HG02642 (cell line): Measurements from ENCODE around the gene GAREM1.
A peak's percentile ranks its signal among the peaks of the same experiment; 100 is the strongest.
"Not testable (repeated sequence)": the region's sequence is repeated elsewhere in the genome, so short reads cannot be mapped to it uniquely, and the experiment has no call there.

Experiments used
- ATAC-seq: cut with Tn5 transposase; IDR thresholded peaks from one replicate; pipeline ENCODE4 v1.9.1; 2021; ENCODE audit warnings: mild to moderate bottlenecking; ENCODE audit not compliant: unreplicated experiment, poor library complexity

The GAREM1 gene

GRCh38 chr18:32271672-32272208, 198.9 kb downstream of the GAREM1 start:
- peak; percentile 69 for ATAC-seq

- ATAC-seq = no peak
Measured at GRCh38 chr18:32270341-32270740, 200.3 kb downstream of the GAREM1 start.

GRCh38 chr18:32267463-32267862, 203.2 kb downstream of the GAREM1 start:
- no peak for ATAC-seq

- ATAC-seq = no peak
Measured at GRCh38 chr18:32264401-32264800, 206.3 kb downstream of the GAREM1 start.

- ATAC-seq = no peak
Measured at GRCh38 chr18:32262092-32262491, 208.6 kb downstream of the GAREM1 start.

GRCh38 chr18:32261003-32261402, 209.7 kb downstream of the GAREM1 start:
- no peak for ATAC-seq

GRCh38 chr18:32259553-32259952, 211.1 kb downstream of the GAREM1 start:
- no peak for ATAC-seq

GRCh38 chr18:32258558-32259204, 212.0 kb downstream of the GAREM1 start:
- no peak for ATAC-seq

- no peak for ATAC-seq
Measured at GRCh38 chr18:32258148-32258547, 212.5 kb downstream of the GAREM1 start.

GRCh38 chr18:32257084-32257785, 213.4 kb downstream of the GAREM1 start:
- no peak for ATAC-seq

GRCh38 chr18:32255570-32255969, 215.1 kb downstream of the GAREM1 start:
- no peak for ATAC-seq

- no peak for ATAC-seq
Measured at GRCh38 chr18:32252141-32252860, 218.4 kb downstream of the GAREM1 start.

- no peak for ATAC-seq
Measured at GRCh38 chr18:32251466-32251865, 219.2 kb downstream of the GAREM1 start.

GRCh38 chr18:32249147-32249929, 221.3 kb downstream of the GAREM1 start:
- ATAC-seq = no peak

- ATAC-seq = no peak
Measured at GRCh38 chr18:32244881-32245280, 225.8 kb downstream of the GAREM1 start.

GRCh38 chr18:32243358-32243757, 227.3 kb downstream of the GAREM1 start:
- ATAC-seq = no peak

GRCh38 chr18:32242395-32242794, 228.3 kb downstream of the GAREM1 start:
- ATAC-seq = no peak

- ATAC-seq = no peak
Measured at GRCh38 chr18:32238635-32239268, 231.9 kb downstream of the GAREM1 start.

GRCh38 chr18:32237049-32237448, 233.6 kb downstream of the GAREM1 start:
- ATAC-seq = no peak

- ATAC-seq = not testable (repeated sequence)
Measured at GRCh38 chr18:32233348-32233747, 237.3 kb downstream of the GAREM1 start.
